Prostate gland (tissue), 2 donors: ENCODE data around the gene ZNF841. TPM values are rescaled to one million over a fixed set of nuclear protein-coding genes. Genes with fewer than 3 reads are reported as not detected.
A peak's percentile ranks its signal among the peaks of the same experiment; 100 is the strongest.

ENCODE experiments used
- DNase-seq: peaks from one replicate; pipeline ENCODE4 v3.0.0-alpha.2; 2019; ENCODE audit warnings: low spot score
- H3K27ac ChIP-seq, 2 donors: fragments of 200-600 bp; sonication (generic); 2 replicates each; pipeline ENCODE4 v1.5.1; 2017 to 2019
- H3K27me3 ChIP-seq: fragments of 200-600 bp; sonication (generic); replicated peaks from 2 replicates; pipeline ENCODE4 v1.5.1; 2019; ENCODE audit not compliant: insufficient read depth
- H3K36me3 ChIP-seq, 2 donors: fragments of 200-600 bp; sonication (generic); 1 replicate in 1 of 2; 2 replicates in 1 of 2; pipeline versions ENCODE4 v1.5.1 to v1.8.1; 2017 to 2019
- H3K4me1 ChIP-seq: fragments of 200-600 bp; sonication (generic); replicated peaks from 2 replicates; pipeline ENCODE4 v1.5.1; 2019
- H3K4me3 ChIP-seq, 2 donors: fragments of 200-600 bp; sonication (generic); 2 replicates each; pipeline ENCODE4 v1.5.1; 2017 to 2019
- H3K9me3 ChIP-seq: fragments of 200-600 bp; sonication (generic); 2 replicates; pipeline ENCODE4 v1.5.1; 2017
- CTCF ChIP-seq, 4 experiments: fragments of 200-600 bp in 2 of 4; fragments of 450-650 bp in 2 of 4; sonication (generic) in 2 of 4; IDR thresholded peaks; 1 replicate in 3 of 4; 2 replicates in 1 of 4; pipeline ENCODE4 v1.5.1; 2016 to 2019; ENCODE audit warnings: antibody characterized with exemption in 4 of 4, mild to moderate bottlenecking in 2 of 4, moderate library complexity in 2 of 4
- POLR2A ChIP-seq: fragments of 450-650 bp; IDR thresholded peaks from one replicate; pipeline ENCODE4 v1.6.1; 2016; ENCODE audit warnings: antibody characterized with exemption, mild to moderate bottlenecking
- POLR2AphosphoS5 ChIP-seq: sonication (generic); formaldehyde crosslinking; IDR thresholded peaks from one replicate; pipeline ENCODE4 v1.6.1; 2017; ENCODE audit warnings: antibody characterized with exemption
- WGBS: methylation state at CpG from one replicate; pipeline ENCODE4 v1.1.5; 2018; 5-methylcytosine and 5-hydroxymethylcytosine counted together
- intact Hi-C: fragments of 100-400 bp; cut with DNase I; formaldehyde crosslinking; loops from one replicate; pipeline ENCODE4 v1.14.2; 2022
- total RNA-seq, 2 donors: library from RNA; depleted of rRNA; stranded (reverse); fragments of >200 nt; gene quantifications; one replicate each; pipeline ENCODE4 v1.1.0, GENCODE V29; 2016

Gene ZNF841
- 10 to 100 TPM; 24.6 to 34.3 TPM for total RNA-seq

- intact Hi-C loops = loop anchor here (5.0 kb wide), 1 partner anchor 42 kb away; the partner anchor contains the start of gene ZNF616
- Histone ChIP-seq H3K4me3 (peak within 1 kb of the TSS; percentile 65 to 73), H3K36me3 (no peaks in the 10 kb centered on the region), H3K9me3 (no peaks in the 10 kb centered on the region), H3K27me3 (no peaks in the 10 kb centered on the region), H3K27ac (peak within 1 kb of the TSS; percentile 66 to 72), H3K4me1 (no peaks in the 10 kb centered on the region)
- peak; percentile 59 for TF ChIP-seq POLR2A
- TF ChIP-seq POLR2AphosphoS5 = peak; percentile 91
- no peak for TF ChIP-seq CTCF (IDR thresholded peaks at IDR 0.05)
- DNase-seq = peak; percentile 90
- WGBS = under 1% methylated on average over 54 of the region's 59 CpGs
Observed at GRCh38 chr19:52095172-52096014, at the start of gene ZNF841. Gene ZNF841, minus strand, starts transcription at chr19:52095765. Its CDS starts 10,964 bp downstream, at chr19:52084801.

- WGBS = 53% methylated on average over 3 of the region's 3 CpGs
- H3K27me3 ChIP-seq = no peaks in the 10 kb centered on the region
- H3K27ac ChIP-seq = no peak overlapping the region
- no peaks in the 10 kb centered on the region for H3K9me3 ChIP-seq
- no peak for TF ChIP-seq POLR2A
- no peak for TF ChIP-seq POLR2AphosphoS5
- intact Hi-C loops = no loop called here
- no peak overlapping the region for H3K4me3 ChIP-seq
- DNase-seq = no peak
- H3K36me3 ChIP-seq = no peaks in the 10 kb centered on the region
- peaks cover 8% of the 10 kb centered on the region for H3K4me1 ChIP-seq
Observed at GRCh38 chr19:52142001-52142595, 46.5 kb upstream of the ZNF841 start.

GRCh38 chr19:52141203-52141602 is 45.6 kb upstream of the ZNF841 start:
- TF ChIP-seq POLR2AphosphoS5 (no peak), POLR2A (no peak), CTCF (IDR thresholded peaks at IDR 0.05) (no peak)
- peak overlapping the region in 1 of 2 donors; percentile 92 for H3K27ac ChIP-seq
- no peak overlapping the region for H3K4me3 ChIP-seq
- H3K4me1 ChIP-seq = peaks cover 8% of the 10 kb centered on the region
- DNase-seq = no peak
- H3K36me3 ChIP-seq = no peaks in the 10 kb centered on the region
- intact Hi-C loops = loop anchor here (2.0 kb wide), 1 partner anchor 30 kb away; the partner anchor contains the start of gene ZNF836
- H3K27me3 ChIP-seq = no peaks in the 10 kb centered on the region
- H3K9me3 ChIP-seq = no peaks in the 10 kb centered on the region
- 46% methylated on average over 2 of the region's 2 CpGs for WGBS

GRCh38 chr19:52140032-52140710 is 44.6 kb upstream of the ZNF841 start:
- peak; percentile 20 for DNase-seq
- peak overlapping the region; percentile 86 to 92 for H3K27ac ChIP-seq
- H3K4me3 ChIP-seq = peak overlapping the region; percentile 62 to 75
- H3K36me3 ChIP-seq = no peaks in the 10 kb centered on the region
- H3K4me1 ChIP-seq = peaks cover 8% of the 10 kb centered on the region
- no peaks in the 10 kb centered on the region for H3K27me3 ChIP-seq
- no peak for TF ChIP-seq CTCF (IDR thresholded peaks at IDR 0.05)
- TF ChIP-seq POLR2A = no peak
- no peak for TF ChIP-seq POLR2AphosphoS5
- intact Hi-C loops = loop anchor here (2.0 kb wide), 1 partner anchor 31 kb away; the partner anchor contains the start of gene ZNF836
- 3% methylated on average over 22 of the region's 22 CpGs for WGBS
- H3K9me3 ChIP-seq = no peaks in the 10 kb centered on the region
